K562 (cell line): ENCODE measurements around the gene CD164L2. TPM values are rescaled to one million over a fixed set of nuclear protein-coding genes. Genes with fewer than 3 reads are reported as not detected.

Experiments used
- ADNP ChIP-seq: fragments of 200-800 bp; sonication (Bioruptor generic); IDR thresholded peaks from 2 replicates; pipeline ENCODE4 v1.6.1; 2016; ENCODE audit warnings: missing genetic modification characterization, missing compliant biosample characterization
- BMI1 ChIP-seq: fragments of 150-350 bp; IDR thresholded peaks from 2 replicates; pipeline ENCODE4 v1.6.1; 2014; ENCODE audit warnings: low read length
- CCAR2 ChIP-seq: fragments of 200-400 bp; formaldehyde crosslinking; IDR thresholded peaks from 2 replicates; pipeline ENCODE4 v1.6.1; 2017; ENCODE audit warnings: mild to moderate bottlenecking, low read depth, low read length
- CREBBP ChIP-seq: IDR thresholded peaks from one replicate; pipeline ENCODE4 v1.6.1; 2012; ENCODE audit warnings: low read depth, mild to moderate bottlenecking, control low read depth, inconsistent platforms, low read length
- GATA2 ChIP-seq: sonication (generic); formaldehyde crosslinking; IDR thresholded peaks from 2 replicates; pipeline ENCODE4 v1.4.0; 2020; ENCODE audit warnings: mild to moderate bottlenecking, missing genetic modification reagents
- HMG20A ChIP-seq: fragments of 450-650 bp; formaldehyde crosslinking; conservative IDR thresholded peaks from 2 replicates; pipeline ENCODE4 v1.4.0; 2020; ENCODE audit warnings: mild to moderate bottlenecking, mixed read lengths
- ILF3 ChIP-seq: fragments of 450-650 bp; IDR thresholded peaks from 2 replicates; pipeline ENCODE4 v1.6.1; 2018; ENCODE audit warnings: antibody characterized with exemption, mild to moderate bottlenecking, moderate library complexity, borderline replicate concordance
- KHSRP ChIP-seq: fragments of 450-650 bp; IDR thresholded peaks from 2 replicates; pipeline ENCODE4 v1.6.1; 2017
- KLF1 ChIP-seq: fragments of 450-650 bp; IDR thresholded peaks from 2 replicates; pipeline ENCODE4 v1.6.1; 2016; ENCODE audit warnings: missing genetic modification characterization, missing compliant biosample characterization
- KLF16 ChIP-seq: IDR thresholded peaks from 2 replicates; pipeline ENCODE4 v1.6.1; 2016; ENCODE audit warnings: antibody characterized with exemption
- NFIX ChIP-seq: fragments of 250-450 bp; sonication (Bioruptor Pico); IDR thresholded peaks from 2 replicates; pipeline ENCODE4 v1.4.0; 2020; ENCODE audit warnings: low read depth, mild to moderate bottlenecking, moderate library complexity
- SIRT6 ChIP-seq: IDR thresholded peaks from one replicate; pipeline ENCODE4 v1.6.1; 2012; ENCODE audit warnings: low read depth, mild to moderate bottlenecking, control low read depth, inconsistent platforms, low read length, moderate library complexity
- SIX5 ChIP-seq, 2 experiments: IDR thresholded peaks; 2 replicates each; pipeline ENCODE4 v1.6.1; 2011; ENCODE audit warnings: low read length in 2 of 2, borderline replicate concordance in 1 of 2, low read depth in 1 of 2, mild to moderate bottlenecking in 1 of 2, moderate library complexity in 1 of 2; ENCODE audit not compliant: insufficient read depth in 1 of 2
- TCFL5 ChIP-seq: fragments of 250-450 bp; sonication (Bioruptor Pico); conservative IDR thresholded peaks from 2 replicates; pipeline ENCODE4 v1.6.1; 2021; ENCODE audit warnings: mild to moderate bottlenecking, moderate library complexity, matching md5 sums
- TFAM ChIP-seq: fragments of 250-450 bp; sonication (Bioruptor Pico); conservative IDR thresholded peaks from 2 replicates; pipeline ENCODE4 v1.5.0; 2021; ENCODE audit warnings: mild to moderate bottlenecking, moderate library complexity
- WHSC1 ChIP-seq: IDR thresholded peaks from one replicate; pipeline ENCODE4 v1.6.1; 2012; ENCODE audit warnings: low read length, control low read depth, inconsistent platforms
- ZNF584 ChIP-seq: fragments of 200-800 bp; sonication (Bioruptor generic); IDR thresholded peaks from 2 replicates; pipeline ENCODE4 v1.6.1; 2016; ENCODE audit warnings: low read depth, mild to moderate bottlenecking, missing genetic modification characterization, missing compliant biosample characterization
- polyA plus RNA-seq, 8 experiments: library from polyadenylated mRNA; depleted of rRNA in 4 of 8; stranded (reverse) in 5 of 8; unstranded in 3 of 8; fragments of >200 nt; fragmentation: Nextera tagmentation in 2 of 8; fragmentation: Illumina TruSeq in 1 of 8; extraction: Ambion mirVana in 2 of 8; extraction: Trizol in 1 of 8; gene quantifications; 2 replicates each; pipeline versions ENCODE4 v1.2.1 to v1.2.3, GENCODE V29; 2011 to 2014; ENCODE audit warnings: inconsistent platforms in 1 of 8, missing spikeins in 1 of 8
- total RNA-seq, 7 experiments: library from RNA; depleted of rRNA in 6 of 7; stranded (reverse); fragments of >200 nt in 6 of 7; fragmentation: Illumina TruSeq in 2 of 7; extraction: Trizol in 2 of 7; gene quantifications; 2 replicates each; pipeline versions ENCODE4 v1.2.1 to v1.2.3, GENCODE V29; 2011 to 2021; ENCODE audit warnings: low replicate concordance in 1 of 7
- TF ChIP-seq, protein P1 (sequence below): fragments of 450-650 bp; IDR thresholded peaks from 2 replicates; pipeline ENCODE4 v1.6.1; 2014; ENCODE audit warnings: low read depth, mild to moderate bottlenecking, moderate library complexity, borderline replicate concordance
- TF ChIP-seq, protein P2 (sequence below): fragments of 450-650 bp; IDR thresholded peaks from 2 replicates; pipeline ENCODE4 v1.6.1; 2016; ENCODE audit warnings: low read depth, mild to moderate bottlenecking, moderate library complexity
- TF ChIP-seq, protein P3 (sequence below): fragments of 250-450 bp; sonication (Bioruptor Pico); IDR thresholded peaks from 2 replicates; pipeline ENCODE4 v1.8.0; 2021; ENCODE audit warnings: mild to moderate bottlenecking, moderate library complexity
- TF ChIP-seq, protein P4 (sequence below), 3 experiments: IDR thresholded peaks in 2 of 3; conservative IDR thresholded peaks in 1 of 3; 2 replicates each; pipeline ENCODE4 v1.5.1; 2011 to 2012; ENCODE audit warnings: low read length in 3 of 3, mild to moderate bottlenecking in 3 of 3, control low read depth in 2 of 3, improper control_type of control experiment in 1 of 3, inconsistent platforms in 1 of 3, low read depth in 1 of 3, mixed read lengths in 1 of 3, moderate library complexity in 1 of 3; ENCODE audit not compliant: insufficient read depth in 2 of 3
- TF ChIP-seq, protein P5 (sequence below), 2 experiments: fragments of 450-650 bp; conservative IDR thresholded peaks; 2 replicates each; pipeline ENCODE4 v1.6.1; 2017; ENCODE audit warnings: mild to moderate bottlenecking in 2 of 2, moderate library complexity in 2 of 2

CD164L2 gene
- total and polyA plus RNA-seq, 9 of the 15 experiments (the other 6 are each of a cell fraction or from before 2014, with no cell fraction given), result 0.08 to 0.92 (median 0.38) TPM; not detected in 1

DNA sequence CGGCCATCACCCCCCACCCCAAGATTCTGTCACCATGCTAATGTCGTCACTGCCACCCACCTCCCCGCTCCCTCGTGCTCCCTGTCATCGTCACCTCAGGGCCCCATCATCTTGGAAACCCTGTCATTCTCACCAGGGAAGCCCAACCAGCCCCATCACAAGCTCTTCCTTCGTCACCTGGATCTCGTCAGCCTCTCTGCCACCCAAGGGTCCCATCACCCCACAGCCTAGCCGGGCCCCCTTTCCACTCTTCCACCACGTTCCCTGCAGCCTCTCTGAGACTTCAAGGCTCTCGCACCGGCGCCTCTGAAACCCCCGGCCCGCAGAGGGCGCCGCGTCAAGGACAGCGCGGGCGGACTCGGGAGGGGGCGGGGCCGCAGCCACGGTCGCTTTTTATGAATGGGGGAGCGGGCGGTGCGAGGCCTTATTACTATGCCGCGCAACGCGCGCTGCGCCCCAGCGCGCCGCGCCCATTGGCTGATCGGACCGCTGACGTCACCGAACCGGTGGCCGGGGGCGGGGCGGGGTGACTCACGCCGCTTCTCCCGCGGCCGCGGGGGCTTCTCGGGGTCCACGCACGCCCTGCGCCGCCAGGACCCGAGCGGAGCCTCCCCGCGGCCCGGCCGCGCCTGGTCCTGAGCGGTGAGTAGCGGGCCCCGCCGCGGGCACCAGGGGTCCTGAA is 9.1 kb upstream of the CD164L2 start, which contains the start of gene GPR3 (continued):
- TF ChIP-seq KLF16 (no peak), TCFL5 (CRISPR knock-in tag) (no peak), CREBBP (no peak), ILF3 (no peak; the same call in 1 of the 2 replicates), TFAM (CRISPR knock-in tag) (no peak), CCAR2 (no peak), SIRT6 (no peak), KHSRP (no peak), KLF1 (tag) (no peak), HMG20A (CRISPR knock-in tag) (no peak), ZNF584 (CRISPR knock-in tag) (no peak), BMI1 (no peak), GATA2 (no peak), ADNP (tag) (no peak), NFIX (CRISPR knock-in tag) (no peak), WHSC1 (no peak), SIX5 (IDR thresholded peaks at IDR 0.05; ENCODE audit: borderline replicate concordance in 1 of 2, insufficient read depth in 1 of 2, low read depth in 1 of 2, low read length in 2 of 2) (no peak)
- TF ChIP-seq, protein P1, sequence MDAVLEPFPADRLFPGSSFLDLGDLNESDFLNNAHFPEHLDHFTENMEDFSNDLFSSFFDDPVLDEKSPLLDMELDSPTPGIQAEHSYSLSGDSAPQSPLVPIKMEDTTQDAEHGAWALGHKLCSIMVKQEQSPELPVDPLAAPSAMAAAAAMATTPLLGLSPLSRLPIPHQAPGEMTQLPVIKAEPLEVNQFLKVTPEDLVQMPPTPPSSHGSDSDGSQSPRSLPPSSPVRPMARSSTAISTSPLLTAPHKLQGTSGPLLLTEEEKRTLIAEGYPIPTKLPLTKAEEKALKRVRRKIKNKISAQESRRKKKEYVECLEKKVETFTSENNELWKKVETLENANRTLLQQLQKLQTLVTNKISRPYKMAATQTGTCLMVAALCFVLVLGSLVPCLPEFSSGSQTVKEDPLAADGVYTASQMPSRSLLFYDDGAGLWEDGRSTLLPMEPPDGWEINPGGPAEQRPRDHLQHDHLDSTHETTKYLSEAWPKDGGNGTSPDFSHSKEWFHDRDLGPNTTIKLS, result peak; percentile 81
- TF ChIP-seq, protein P2, sequence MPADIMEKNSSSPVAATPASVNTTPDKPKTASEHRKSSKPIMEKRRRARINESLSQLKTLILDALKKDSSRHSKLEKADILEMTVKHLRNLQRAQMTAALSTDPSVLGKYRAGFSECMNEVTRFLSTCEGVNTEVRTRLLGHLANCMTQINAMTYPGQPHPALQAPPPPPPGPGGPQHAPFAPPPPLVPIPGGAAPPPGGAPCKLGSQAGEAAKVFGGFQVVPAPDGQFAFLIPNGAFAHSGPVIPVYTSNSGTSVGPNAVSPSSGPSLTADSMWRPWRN, result no peak
- TF ChIP-seq, protein P3, sequence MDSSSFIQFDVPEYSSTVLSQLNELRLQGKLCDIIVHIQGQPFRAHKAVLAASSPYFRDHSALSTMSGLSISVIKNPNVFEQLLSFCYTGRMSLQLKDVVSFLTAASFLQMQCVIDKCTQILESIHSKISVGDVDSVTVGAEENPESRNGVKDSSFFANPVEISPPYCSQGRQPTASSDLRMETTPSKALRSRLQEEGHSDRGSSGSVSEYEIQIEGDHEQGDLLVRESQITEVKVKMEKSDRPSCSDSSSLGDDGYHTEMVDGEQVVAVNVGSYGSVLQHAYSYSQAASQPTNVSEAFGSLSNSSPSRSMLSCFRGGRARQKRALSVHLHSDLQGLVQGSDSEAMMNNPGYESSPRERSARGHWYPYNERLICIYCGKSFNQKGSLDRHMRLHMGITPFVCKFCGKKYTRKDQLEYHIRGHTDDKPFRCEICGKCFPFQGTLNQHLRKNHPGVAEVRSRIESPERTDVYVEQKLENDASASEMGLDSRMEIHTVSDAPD, result no peak
- TF ChIP-seq, protein P4, sequence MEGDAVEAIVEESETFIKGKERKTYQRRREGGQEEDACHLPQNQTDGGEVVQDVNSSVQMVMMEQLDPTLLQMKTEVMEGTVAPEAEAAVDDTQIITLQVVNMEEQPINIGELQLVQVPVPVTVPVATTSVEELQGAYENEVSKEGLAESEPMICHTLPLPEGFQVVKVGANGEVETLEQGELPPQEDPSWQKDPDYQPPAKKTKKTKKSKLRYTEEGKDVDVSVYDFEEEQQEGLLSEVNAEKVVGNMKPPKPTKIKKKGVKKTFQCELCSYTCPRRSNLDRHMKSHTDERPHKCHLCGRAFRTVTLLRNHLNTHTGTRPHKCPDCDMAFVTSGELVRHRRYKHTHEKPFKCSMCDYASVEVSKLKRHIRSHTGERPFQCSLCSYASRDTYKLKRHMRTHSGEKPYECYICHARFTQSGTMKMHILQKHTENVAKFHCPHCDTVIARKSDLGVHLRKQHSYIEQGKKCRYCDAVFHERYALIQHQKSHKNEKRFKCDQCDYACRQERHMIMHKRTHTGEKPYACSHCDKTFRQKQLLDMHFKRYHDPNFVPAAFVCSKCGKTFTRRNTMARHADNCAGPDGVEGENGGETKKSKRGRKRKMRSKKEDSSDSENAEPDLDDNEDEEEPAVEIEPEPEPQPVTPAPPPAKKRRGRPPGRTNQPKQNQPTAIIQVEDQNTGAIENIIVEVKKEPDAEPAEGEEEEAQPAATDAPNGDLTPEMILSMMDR (IDR thresholded peaks at IDR 0.05 in 2 of 3, conservative IDR thresholded peaks at IDR 0.05 in 1 of 3; ENCODE audit: insufficient read depth in 2 of 3, low read depth in 1 of 3, low read length in 3 of 3), result peak; percentile 68 to 89 (median 84)
- TF ChIP-seq, protein P5, sequence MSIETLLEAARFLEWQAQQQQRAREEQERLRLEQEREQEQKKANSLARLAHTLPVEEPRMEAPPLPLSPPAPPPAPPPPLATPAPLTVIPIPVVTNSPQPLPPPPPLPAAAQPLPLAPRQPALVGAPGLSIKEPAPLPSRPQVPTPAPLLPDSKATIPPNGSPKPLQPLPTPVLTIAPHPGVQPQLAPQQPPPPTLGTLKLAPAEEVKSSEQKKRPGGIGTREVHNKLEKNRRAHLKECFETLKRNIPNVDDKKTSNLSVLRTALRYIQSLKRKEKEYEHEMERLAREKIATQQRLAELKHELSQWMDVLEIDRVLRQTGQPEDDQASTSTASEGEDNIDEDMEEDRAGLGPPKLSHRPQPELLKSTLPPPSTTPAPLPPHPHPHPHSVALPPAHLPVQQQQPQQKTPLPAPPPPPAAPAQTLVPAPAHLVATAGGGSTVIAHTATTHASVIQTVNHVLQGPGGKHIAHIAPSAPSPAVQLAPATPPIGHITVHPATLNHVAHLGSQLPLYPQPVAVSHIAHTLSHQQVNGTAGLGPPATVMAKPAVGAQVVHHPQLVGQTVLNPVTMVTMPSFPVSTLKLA (conservative IDR thresholded peaks at IDR 0.05), result peak; percentile 84 to 88
